Fibroblast of mammary gland (primary cell): Measurements from ENCODE around the gene HOXD11.

Source experiments
- DNase-seq: peaks from one replicate; pipeline ENCODE4 v3.0.0-alpha.2; 2010; ENCODE audit warnings: low read depth
- H3K4me3 ChIP-seq: 2 replicates; pipeline ENCODE4 v1.5.1; 2011; ENCODE audit warnings: low read depth, mild to moderate bottlenecking, low read length, moderate library complexity; ENCODE audit not compliant: control insufficient read depth
- TF ChIP-seq, protein P1 (sequence below): conservative IDR thresholded peaks from 2 replicates; pipeline ENCODE4 v1.5.1; 2011; ENCODE audit warnings: low read depth, low read length, inconsistent platforms; ENCODE audit not compliant: control insufficient read depth, insufficient read depth

HOXD11 gene

GRCh38 chr2:176124110-176124946 lies 17.2 kb downstream of the HOXD11 start:
- TF ChIP-seq, protein P1, sequence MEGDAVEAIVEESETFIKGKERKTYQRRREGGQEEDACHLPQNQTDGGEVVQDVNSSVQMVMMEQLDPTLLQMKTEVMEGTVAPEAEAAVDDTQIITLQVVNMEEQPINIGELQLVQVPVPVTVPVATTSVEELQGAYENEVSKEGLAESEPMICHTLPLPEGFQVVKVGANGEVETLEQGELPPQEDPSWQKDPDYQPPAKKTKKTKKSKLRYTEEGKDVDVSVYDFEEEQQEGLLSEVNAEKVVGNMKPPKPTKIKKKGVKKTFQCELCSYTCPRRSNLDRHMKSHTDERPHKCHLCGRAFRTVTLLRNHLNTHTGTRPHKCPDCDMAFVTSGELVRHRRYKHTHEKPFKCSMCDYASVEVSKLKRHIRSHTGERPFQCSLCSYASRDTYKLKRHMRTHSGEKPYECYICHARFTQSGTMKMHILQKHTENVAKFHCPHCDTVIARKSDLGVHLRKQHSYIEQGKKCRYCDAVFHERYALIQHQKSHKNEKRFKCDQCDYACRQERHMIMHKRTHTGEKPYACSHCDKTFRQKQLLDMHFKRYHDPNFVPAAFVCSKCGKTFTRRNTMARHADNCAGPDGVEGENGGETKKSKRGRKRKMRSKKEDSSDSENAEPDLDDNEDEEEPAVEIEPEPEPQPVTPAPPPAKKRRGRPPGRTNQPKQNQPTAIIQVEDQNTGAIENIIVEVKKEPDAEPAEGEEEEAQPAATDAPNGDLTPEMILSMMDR: no peak
- no peak overlapping the region for H3K4me3 ChIP-seq
- no peak for DNase-seq

- no peak overlapping the region for H3K4me3 ChIP-seq
- TF ChIP-seq, protein P1: no peak
- no peak for DNase-seq
Measured at GRCh38 chr2:176124947-176125771, 18.1 kb downstream of the HOXD11 start.

GRCh38 chr2:176125772-176126054 lies 18.6 kb downstream of the HOXD11 start:
- no peak for DNase-seq
- no peak overlapping the region for H3K4me3 ChIP-seq
- TF ChIP-seq, protein P1: no peak

DNA sequence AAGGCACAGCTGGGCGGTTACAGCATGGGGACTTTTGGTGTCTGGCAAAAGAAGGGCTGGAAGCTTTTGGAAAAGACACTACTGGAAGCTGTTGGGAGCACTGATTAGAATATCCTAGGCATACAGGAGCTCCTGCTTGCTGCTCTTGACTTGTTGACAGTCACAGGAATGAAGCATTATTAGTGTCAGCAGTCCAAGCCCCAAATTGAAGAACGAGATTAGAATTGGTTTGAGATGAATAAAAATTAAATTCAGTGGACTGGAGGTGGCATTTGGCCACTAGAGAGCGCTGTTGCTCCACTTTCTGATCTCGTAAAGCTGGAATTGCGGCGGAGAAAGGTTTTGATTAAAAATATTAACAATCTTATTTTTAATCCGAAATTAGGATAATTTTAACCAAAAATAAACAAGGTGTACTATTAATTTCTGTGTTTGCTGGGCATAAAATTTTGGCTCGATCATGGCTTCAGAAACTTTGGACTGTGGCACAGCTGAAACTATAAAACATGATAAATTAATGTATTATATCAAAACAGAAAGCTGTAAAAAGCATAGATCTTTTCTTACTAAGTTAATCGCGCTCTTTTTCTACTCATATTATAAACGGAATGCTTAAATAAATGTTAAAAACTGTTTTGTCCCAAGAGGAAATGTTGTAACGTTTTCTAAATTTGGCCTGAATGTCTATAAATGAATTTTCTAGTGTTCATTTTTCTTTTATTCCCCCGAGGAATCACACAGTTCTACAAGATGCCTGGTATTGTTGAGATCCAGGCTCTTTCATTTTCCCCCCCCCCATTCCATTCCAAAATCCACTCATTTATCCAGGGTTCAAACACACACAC lies 20.1 kb downstream of the HOXD11 start:
- TF ChIP-seq, protein P1: peak; percentile 81
- peak overlapping the region; percentile 21 for H3K4me3 ChIP-seq
- peak; percentile 76 for DNase-seq

DNA sequence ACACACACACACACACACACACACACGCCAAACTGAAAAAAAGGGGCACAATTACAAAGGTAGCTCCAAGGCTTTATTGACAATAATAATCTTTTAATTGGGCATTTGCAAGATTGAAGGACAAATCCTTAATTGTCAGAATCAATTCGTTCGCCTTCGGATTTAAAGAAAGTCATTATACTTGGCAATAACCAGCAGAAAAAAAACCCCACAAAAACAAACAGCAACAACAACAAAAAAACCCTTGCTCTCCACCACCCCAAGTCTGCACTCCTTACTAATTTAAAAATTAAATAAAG lies 20.6 kb downstream of the HOXD11 start:
- peak overlapping the region; percentile 56 for H3K4me3 ChIP-seq
- no peak for DNase-seq
- TF ChIP-seq, protein P1: no peak

GRCh38 chr2:176128172-176128981 lies 21.3 kb downstream of the HOXD11 start:
- peak overlapping the region; percentile 56 for H3K4me3 ChIP-seq
- TF ChIP-seq, protein P1: no peak
- DNase-seq: peak; percentile 45
